WTC11 (cell line): ENCODE results near the gene PYGL.
"Not testable (repeated sequence)": the region's sequence is repeated elsewhere in the genome, so short reads cannot be mapped to it uniquely, and the experiment has no call there.

Experiments
- ATF2 ChIP-seq: sonication (generic); formaldehyde crosslinking; IDR thresholded peaks from 2 replicates; pipeline ENCODE4 v1.8.1; 2022; ENCODE audit warnings: low read depth, missing genetic modification reagents, borderline replicate concordance
- CTCF ChIP-seq: fragments of 200-600 bp; IDR thresholded peaks from 2 replicates; pipeline ENCODE4 v1.8.0; 2022; ENCODE audit warnings: antibody characterized with exemption
- NFYB ChIP-seq: sonication (generic); formaldehyde crosslinking; conservative IDR thresholded peaks from 2 replicates; pipeline ENCODE4 v1.8.0; 2022; ENCODE audit warnings: low read depth, missing genetic modification reagents
- PRRX2 ChIP-seq: fragments of 250-450 bp; sonication (Bioruptor Pico); IDR thresholded peaks from 2 replicates; pipeline ENCODE4 v1.8.0; 2021; ENCODE audit warnings: mild to moderate bottlenecking

GRCh38 chr14:50896421-50896820 lies 47.9 kb downstream of the PYGL start:
- TF ChIP-seq PRRX2; ATF2 (CRISPR knock-in tag); CTCF; NFYB: not testable (repeated sequence)
